ENCODE results near the gene FTSJ3. TPM values are rescaled to one million over a fixed set of nuclear protein-coding genes. Genes with fewer than 3 reads are reported as not detected.

Gene FTSJ3
- polyA plus RNA-seq, 1 of the 3 experiments (the other 2 are of a cell fraction): 148 TPM

DNA sequence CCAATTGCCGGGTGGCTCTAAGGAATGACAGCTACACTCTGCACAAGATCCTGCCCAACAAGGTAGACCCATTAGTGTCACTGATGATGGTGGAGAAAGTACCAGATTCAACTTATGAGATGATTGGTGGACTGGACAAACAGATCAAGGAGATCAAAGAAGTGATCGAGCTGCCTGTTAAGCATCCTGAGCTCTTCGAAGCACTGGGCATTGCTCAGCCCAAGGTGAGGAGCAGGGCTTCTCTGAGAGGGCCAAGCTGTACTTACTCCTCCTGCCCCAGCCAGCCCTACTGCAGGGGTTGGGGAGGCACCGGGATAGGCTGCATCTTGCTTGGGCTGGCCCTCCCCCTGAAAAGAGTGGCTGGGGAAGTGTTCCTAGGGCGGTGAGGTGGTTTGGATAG is 2.8 kb upstream of the FTSJ3 start:
- Histone ChIP-seq H3K9me3 (no peaks in the 10 kb centered on the region), H2AFZ (ENCODE audit: low read depth) (no peak overlapping the region), H3K9ac (no peak overlapping the region), H3K27me3 (ENCODE audit: insufficient read depth) (no peaks in the 10 kb centered on the region), H3K36me3 (replicated peaks in 1 of 2; ENCODE audit: control insufficient read depth in 1 of 2, insufficient read depth in 2 of 2, low read length in 1 of 2) (peaks cover 60 to 75% of the 10 kb centered on the region in 2 experiments), H3K9me2 (no peaks in the 10 kb centered on the region), H3K4me1 (ENCODE audit: control insufficient read depth in 1 of 2, insufficient read depth in 2 of 2, low read depth in 1 of 2, low read length in 1 of 2) (peaks cover 9 to 34% of the 10 kb centered on the region in 2 experiments; a peak in 2 of 4 replicates), H4K20me1 (ENCODE audit: insufficient read depth) (peaks cover 10% of the 10 kb centered on the region; the same call in 1 of the 2 replicates), H3K79me2 (ENCODE audit: insufficient read depth) (peaks cover 47% of the 10 kb centered on the region), H3K4me3 (ENCODE audit: low read depth in 2 of 2, low read length in 1 of 2) (no peak overlapping the region), H3F3A (replicated peaks; ENCODE audit: insufficient read depth) (peaks cover 31% of the 10 kb centered on the region), H3K27ac (ENCODE audit: low read depth in 2 of 2, low read length in 1 of 2) (no peak overlapping the region; a peak in 1 of 4 replicates), H3K4me2 (no peak overlapping the region)
- DNase-seq: no peak
- WGBS (ENCODE audit: low lambda C conversion rate): 82% methylated on average over 5 of the region's 5 CpGs
- TF ChIP-seq, protein P1, sequence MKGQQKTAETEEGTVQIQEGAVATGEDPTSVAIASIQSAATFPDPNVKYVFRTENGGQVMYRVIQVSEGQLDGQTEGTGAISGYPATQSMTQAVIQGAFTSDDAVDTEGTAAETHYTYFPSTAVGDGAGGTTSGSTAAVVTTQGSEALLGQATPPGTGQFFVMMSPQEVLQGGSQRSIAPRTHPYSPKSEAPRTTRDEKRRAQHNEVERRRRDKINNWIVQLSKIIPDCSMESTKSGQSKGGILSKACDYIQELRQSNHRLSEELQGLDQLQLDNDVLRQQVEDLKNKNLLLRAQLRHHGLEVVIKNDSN (IDR thresholded peaks at IDR 0.05; ENCODE audit: borderline replicate concordance, low read depth): no peak
- TF ChIP-seq, protein P2, sequence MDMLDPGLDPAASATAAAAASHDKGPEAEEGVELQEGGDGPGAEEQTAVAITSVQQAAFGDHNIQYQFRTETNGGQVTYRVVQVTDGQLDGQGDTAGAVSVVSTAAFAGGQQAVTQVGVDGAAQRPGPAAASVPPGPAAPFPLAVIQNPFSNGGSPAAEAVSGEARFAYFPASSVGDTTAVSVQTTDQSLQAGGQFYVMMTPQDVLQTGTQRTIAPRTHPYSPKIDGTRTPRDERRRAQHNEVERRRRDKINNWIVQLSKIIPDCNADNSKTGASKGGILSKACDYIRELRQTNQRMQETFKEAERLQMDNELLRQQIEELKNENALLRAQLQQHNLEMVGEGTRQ (IDR thresholded peaks at IDR 0.05; ENCODE audit: borderline replicate concordance, low read depth, low read length): no peak
- TF ChIP-seq, protein P3, sequence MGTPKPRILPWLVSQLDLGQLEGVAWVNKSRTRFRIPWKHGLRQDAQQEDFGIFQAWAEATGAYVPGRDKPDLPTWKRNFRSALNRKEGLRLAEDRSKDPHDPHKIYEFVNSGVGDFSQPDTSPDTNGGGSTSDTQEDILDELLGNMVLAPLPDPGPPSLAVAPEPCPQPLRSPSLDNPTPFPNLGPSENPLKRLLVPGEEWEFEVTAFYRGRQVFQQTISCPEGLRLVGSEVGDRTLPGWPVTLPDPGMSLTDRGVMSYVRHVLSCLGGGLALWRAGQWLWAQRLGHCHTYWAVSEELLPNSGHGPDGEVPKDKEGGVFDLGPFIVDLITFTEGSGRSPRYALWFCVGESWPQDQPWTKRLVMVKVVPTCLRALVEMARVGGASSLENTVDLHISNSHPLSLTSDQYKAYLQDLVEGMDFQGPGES (IDR thresholded peaks at IDR 0.05; ENCODE audit: low read depth, low read length): no peak
- TF ChIP-seq FOXJ3 (CRISPR knock-in tag; IDR thresholded peaks at IDR 0.05): no peak
- TF ChIP-seq EP300 (IDR thresholded peaks at IDR 0.05; ENCODE audit: borderline replicate concordance in 1 of 2, low read depth in 1 of 2, low read length in 1 of 2): no peak
- TF ChIP-seq ELF1 (IDR thresholded peaks at IDR 0.05): no peak
- TF ChIP-seq, protein P4, sequence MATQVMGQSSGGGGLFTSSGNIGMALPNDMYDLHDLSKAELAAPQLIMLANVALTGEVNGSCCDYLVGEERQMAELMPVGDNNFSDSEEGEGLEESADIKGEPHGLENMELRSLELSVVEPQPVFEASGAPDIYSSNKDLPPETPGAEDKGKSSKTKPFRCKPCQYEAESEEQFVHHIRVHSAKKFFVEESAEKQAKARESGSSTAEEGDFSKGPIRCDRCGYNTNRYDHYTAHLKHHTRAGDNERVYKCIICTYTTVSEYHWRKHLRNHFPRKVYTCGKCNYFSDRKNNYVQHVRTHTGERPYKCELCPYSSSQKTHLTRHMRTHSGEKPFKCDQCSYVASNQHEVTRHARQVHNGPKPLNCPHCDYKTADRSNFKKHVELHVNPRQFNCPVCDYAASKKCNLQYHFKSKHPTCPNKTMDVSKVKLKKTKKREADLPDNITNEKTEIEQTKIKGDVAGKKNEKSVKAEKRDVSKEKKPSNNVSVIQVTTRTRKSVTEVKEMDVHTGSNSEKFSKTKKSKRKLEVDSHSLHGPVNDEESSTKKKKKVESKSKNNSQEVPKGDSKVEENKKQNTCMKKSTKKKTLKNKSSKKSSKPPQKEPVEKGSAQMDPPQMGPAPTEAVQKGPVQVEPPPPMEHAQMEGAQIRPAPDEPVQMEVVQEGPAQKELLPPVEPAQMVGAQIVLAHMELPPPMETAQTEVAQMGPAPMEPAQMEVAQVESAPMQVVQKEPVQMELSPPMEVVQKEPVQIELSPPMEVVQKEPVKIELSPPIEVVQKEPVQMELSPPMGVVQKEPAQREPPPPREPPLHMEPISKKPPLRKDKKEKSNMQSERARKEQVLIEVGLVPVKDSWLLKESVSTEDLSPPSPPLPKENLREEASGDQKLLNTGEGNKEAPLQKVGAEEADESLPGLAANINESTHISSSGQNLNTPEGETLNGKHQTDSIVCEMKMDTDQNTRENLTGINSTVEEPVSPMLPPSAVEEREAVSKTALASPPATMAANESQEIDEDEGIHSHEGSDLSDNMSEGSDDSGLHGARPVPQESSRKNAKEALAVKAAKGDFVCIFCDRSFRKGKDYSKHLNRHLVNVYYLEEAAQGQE (IDR thresholded peaks at IDR 0.05; ENCODE audit: low read depth, low read length): no peak
- TF ChIP-seq TAF1 (IDR thresholded peaks at IDR 0.05; ENCODE audit: borderline replicate concordance, low read depth, low read length): no peak
- TF ChIP-seq GABPA (IDR thresholded peaks at IDR 0.05; ENCODE audit: low read depth): no peak
- TF ChIP-seq SIN3A (IDR thresholded peaks at IDR 0.05; ENCODE audit: borderline replicate concordance, low read depth, low read length): no peak
- TF ChIP-seq RCOR1 (IDR thresholded peaks at IDR 0.05; ENCODE audit: low read length): no peak
- TF ChIP-seq RXRA (IDR thresholded peaks at IDR 0.05; ENCODE audit: borderline replicate concordance, low read depth): no peak
- no peak for TF ChIP-seq CHD2 (IDR thresholded peaks at IDR 0.05; ENCODE audit: low read length, partially characterized antibody)
- TF ChIP-seq MEF2A (IDR thresholded peaks at IDR 0.05; ENCODE audit: borderline replicate concordance, low read depth): no peak
- no peak for TF ChIP-seq FOXM1 (IDR thresholded peaks at IDR 0.05; ENCODE audit: low read depth)
- TF ChIP-seq RAD21 (IDR thresholded peaks at IDR 0.05; ENCODE audit: low read length): no peak
- TF ChIP-seq, protein P5, sequence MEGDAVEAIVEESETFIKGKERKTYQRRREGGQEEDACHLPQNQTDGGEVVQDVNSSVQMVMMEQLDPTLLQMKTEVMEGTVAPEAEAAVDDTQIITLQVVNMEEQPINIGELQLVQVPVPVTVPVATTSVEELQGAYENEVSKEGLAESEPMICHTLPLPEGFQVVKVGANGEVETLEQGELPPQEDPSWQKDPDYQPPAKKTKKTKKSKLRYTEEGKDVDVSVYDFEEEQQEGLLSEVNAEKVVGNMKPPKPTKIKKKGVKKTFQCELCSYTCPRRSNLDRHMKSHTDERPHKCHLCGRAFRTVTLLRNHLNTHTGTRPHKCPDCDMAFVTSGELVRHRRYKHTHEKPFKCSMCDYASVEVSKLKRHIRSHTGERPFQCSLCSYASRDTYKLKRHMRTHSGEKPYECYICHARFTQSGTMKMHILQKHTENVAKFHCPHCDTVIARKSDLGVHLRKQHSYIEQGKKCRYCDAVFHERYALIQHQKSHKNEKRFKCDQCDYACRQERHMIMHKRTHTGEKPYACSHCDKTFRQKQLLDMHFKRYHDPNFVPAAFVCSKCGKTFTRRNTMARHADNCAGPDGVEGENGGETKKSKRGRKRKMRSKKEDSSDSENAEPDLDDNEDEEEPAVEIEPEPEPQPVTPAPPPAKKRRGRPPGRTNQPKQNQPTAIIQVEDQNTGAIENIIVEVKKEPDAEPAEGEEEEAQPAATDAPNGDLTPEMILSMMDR (IDR thresholded peaks at IDR 0.05): no peak
- ChIA-PET POLR2A (interaction anchor here (1.5 to 9.1 kb wide), 3 partner anchors 9 to 399 kb away, joined by 3 to 108 read pairs (median 7); partner anchors contain the start of gene SMARCD2), CTCF (interaction anchor here (0.5 to 7.4 kb wide), 7 partner anchors 10 to 405 kb away, joined by 3 to 96 read pairs (median 4); partner anchors contain the start of gene SMARCD2)
